Measurements from ENCODE around the gene TNFAIP8L3.
"Not testable (repeated sequence)": the region's sequence is repeated elsewhere in the genome, so short reads cannot be mapped to it uniquely, and the experiment has no call there.

Gene TNFAIP8L3

GRCh38 chr15:51048308-51048707 is 46.4 kb downstream of the TNFAIP8L3 start:
- TF ChIP-seq CTCF (IDR thresholded peaks at IDR 0.05; ENCODE audit: low read length, missing control alignments) = no peak
- DNase-seq (ENCODE audit: low read depth) = no peak
- H3K4me3 ChIP-seq (replicated peaks; ENCODE audit: low read depth, low read length) = no peak overlapping the region

- DNase-seq (ENCODE audit: low read depth) = peak; percentile 48
- no peak overlapping the region for H3K4me3 ChIP-seq (replicated peaks; ENCODE audit: low read depth, low read length)
- no peak for TF ChIP-seq CTCF (IDR thresholded peaks at IDR 0.05; ENCODE audit: low read length, missing control alignments)
Observed at GRCh38 chr15:51046799-51047449, 47.8 kb downstream of the TNFAIP8L3 start.

GRCh38 chr15:51046016-51046415 is 48.7 kb downstream of the TNFAIP8L3 start:
- no peak overlapping the region for H3K4me3 ChIP-seq (replicated peaks; ENCODE audit: low read depth, low read length)
- no peak for TF ChIP-seq CTCF (IDR thresholded peaks at IDR 0.05; ENCODE audit: low read length, missing control alignments)
- no peak for DNase-seq (ENCODE audit: low read depth)

GRCh38 chr15:51044037-51044727 is 50.5 kb downstream of the TNFAIP8L3 start:
- no peak for TF ChIP-seq CTCF (IDR thresholded peaks at IDR 0.05; ENCODE audit: low read length, missing control alignments)
- DNase-seq (ENCODE audit: low read depth) = no peak
- no peak overlapping the region for H3K4me3 ChIP-seq (replicated peaks; ENCODE audit: low read depth, low read length)

- no peak for DNase-seq (ENCODE audit: low read depth)
Observed at GRCh38 chr15:51038974-51039319, 55.8 kb downstream of the TNFAIP8L3 start.

GRCh38 chr15:51038162-51038973 is 56.3 kb downstream of the TNFAIP8L3 start:
- no peak overlapping the region for H3K4me3 ChIP-seq (replicated peaks; ENCODE audit: low read depth, low read length)
- no peak for DNase-seq (ENCODE audit: low read depth)
- no peak for TF ChIP-seq CTCF (IDR thresholded peaks at IDR 0.05; ENCODE audit: low read length, missing control alignments)

More at GRCh38 chr15:51038974-51039319, 55.8 kb downstream of the TNFAIP8L3 start:
- H3K4me3 ChIP-seq (replicated peaks; ENCODE audit: low read depth, low read length) = no peak overlapping the region
- TF ChIP-seq CTCF (IDR thresholded peaks at IDR 0.05; ENCODE audit: low read length, missing control alignments) = no peak

GRCh38 chr15:51037474-51037873 is 57.2 kb downstream of the TNFAIP8L3 start:
- H3K4me3 ChIP-seq (replicated peaks; ENCODE audit: low read depth, low read length); DNase-seq (ENCODE audit: low read depth): not testable (repeated sequence)

Measured in fibroblast of pulmonary artery (primary cell).